ENCODE results near the gene COL15A1.
"Not testable (repeated sequence)": the region's sequence is repeated elsewhere in the genome, so short reads cannot be mapped to it uniquely, and the experiment has no call there.

Gene COL15A1

DNA sequence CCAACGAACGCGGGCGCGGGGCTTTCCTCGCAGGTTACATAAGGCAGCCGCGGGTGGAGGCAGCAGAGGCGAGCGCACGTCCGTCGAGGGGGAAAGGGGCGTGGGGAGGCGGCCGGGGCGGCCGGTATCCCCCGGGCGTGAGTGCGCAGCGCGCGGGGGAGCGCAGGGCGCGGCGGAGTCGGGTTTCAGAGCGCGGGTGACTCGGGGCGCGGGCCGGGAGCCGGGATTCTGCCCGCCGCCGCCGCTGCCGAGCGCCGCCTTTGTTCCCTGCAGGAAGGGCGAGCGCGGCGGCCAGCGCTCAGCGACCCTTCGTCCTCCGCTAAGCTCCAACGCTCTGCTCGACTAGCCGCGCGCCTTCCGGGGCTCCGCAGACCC lies at the start of gene COL15A1:
TSS of gene COL15A1 (plus strand) at position 226 of the 375 bp plus-strand sequence. CDS start 155 bp downstream, outside the sequence.
- DNase-seq (ENCODE audit: low read depth in 3 of 3): no peak

DNA sequence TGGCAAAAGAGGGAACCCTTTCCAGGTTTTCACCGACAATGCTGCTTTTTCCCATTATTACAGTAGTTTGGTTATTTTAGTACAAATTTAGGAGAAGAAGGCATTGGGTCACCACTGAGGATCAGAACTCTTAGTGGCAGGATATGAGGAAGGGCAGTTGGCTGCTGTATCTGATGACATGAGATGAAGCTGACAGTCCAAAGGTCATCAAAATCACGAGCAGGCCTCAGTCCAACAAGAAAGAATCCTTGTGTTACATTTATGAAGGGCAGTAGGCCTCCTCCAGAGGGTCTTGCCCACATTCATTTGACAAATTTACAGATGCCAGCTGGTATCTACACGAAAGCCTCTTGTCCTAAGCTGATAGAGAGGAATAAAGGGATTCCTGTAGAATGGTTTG lies 49.5 kb upstream of the COL15A1 start:
- DNase-seq (ENCODE audit: low read depth in 3 of 3): no peak

GRCh38 chr9:98894761-98895160 lies 48.9 kb upstream of the COL15A1 start:
- DNase-seq (ENCODE audit: low read depth in 3 of 3): no peak

GRCh38 chr9:98896632-98897031 lies 47.1 kb upstream of the COL15A1 start:
- DNase-seq (ENCODE audit: low read depth in 3 of 3): no peak

DNA sequence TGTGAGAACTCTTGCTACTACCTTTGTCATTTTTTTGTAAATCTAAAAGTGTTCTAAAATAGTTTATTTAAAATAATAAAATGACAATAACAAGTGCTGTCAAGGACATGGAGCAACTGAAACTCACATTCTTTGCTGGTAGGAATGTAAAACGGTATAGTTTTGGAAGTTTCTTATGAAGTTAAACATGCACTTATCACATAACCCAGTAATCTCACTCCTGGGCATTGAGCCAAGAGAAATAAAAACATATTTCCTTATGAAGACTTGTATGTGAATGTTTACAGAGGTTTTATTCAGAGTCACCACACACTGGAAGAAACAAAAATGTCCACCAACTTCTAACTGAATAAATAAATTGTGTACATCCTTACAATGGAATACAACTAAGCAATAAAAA lies 46.0 kb upstream of the COL15A1 start:
- DNase-seq (ENCODE audit: low read depth in 3 of 3): no peak

GRCh38 chr9:98899408-98900056 lies 44.2 kb upstream of the COL15A1 start:
- no peak for DNase-seq (ENCODE audit: low read depth in 3 of 3)

DNA sequence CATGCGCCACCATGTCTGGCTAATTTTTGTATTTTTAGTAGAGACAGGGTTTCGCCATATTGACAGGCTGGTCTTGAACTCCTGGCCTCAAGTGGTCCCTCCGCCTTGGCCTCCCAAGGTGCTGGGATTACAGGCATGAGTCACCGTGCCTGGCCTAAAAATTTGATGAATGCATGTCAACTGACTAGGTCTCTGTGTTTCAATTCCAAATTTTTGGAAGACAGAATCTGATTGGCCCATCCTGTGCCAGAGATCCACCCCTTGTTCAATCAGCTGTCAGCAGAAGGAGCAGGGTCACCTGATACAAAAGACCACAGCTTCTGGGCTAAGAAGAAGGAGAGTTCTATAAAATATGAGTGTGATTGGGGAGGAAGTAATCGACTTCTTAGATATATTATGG lies 43.5 kb upstream of the COL15A1 start:
- DNase-seq (ENCODE audit: low read depth in 3 of 3): no peak

DNA sequence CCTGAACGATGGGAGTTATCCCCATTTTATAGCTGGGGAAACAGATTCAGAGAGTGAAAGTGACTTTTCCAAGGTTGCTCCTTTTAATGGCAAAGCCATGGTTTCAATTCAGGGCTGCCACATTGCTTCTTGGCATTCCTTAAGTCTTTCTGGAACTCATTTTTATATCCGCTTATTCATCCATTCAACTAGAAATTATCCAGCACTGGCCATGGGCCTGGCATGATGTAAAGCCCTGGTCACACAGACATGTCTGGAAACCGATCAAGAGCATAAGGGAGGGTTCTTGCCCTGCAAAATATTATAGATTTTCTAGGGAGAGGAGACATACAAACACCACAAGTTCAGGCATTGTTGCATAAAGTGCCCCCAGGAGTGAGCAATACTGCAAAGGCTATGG lies 43.0 kb upstream of the COL15A1 start:
- no peak for DNase-seq (ENCODE audit: low read depth in 3 of 3)

DNA sequence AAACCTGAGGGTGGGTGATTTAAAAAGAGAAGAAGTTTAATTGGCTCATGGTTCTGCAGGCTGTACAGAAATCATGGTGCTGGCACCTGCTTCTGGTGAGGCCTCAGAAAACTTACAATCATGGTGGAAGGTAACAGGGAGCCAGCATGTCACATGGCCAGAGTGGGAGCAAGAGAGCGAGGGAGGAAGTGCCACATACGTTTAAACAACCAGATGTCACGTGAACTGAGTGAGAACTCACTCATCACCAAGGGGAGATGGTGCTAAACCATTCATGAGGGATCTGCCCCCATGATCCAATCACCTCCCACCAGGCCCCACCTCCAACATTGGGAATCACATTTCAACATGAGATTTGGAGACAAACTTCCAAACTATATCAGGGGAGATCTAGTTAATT lies 41.9 kb upstream of the COL15A1 start:
- DNase-seq (ENCODE audit: low read depth in 3 of 3): not testable (repeated sequence)

GRCh38 chr9:98902516-98902915 lies 41.2 kb upstream of the COL15A1 start:
- no peak for DNase-seq (ENCODE audit: low read depth in 3 of 3)

GRCh38 chr9:98902925-98903324 lies 40.8 kb upstream of the COL15A1 start:
- no peak for DNase-seq (ENCODE audit: low read depth in 3 of 3)

- no peak for DNase-seq (ENCODE audit: low read depth in 3 of 3)
These were observed 39.7 kb upstream of the COL15A1 start for GRCh38 chr9:98903961-98904411.

DNA sequence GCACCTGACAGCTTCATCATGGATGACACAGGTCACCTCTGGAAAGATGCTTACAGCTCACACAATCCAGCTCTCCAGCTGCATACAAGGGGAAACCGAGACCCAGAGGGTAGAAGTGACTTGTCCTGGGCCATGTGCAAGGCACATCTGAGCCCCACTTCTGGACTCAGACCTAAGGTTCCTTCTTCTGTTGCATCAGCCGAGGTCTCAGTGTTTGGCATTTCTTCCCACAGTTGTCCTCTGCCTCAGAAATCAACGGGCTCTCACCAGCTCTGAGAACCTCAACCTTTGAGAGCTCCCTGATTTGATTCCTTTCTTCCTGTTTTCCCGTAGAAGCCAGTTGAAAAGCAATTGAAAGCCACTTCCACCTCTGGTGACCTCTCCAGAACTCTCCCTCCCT lies 38.7 kb upstream of the COL15A1 start:
- no peak for DNase-seq (ENCODE audit: low read depth in 3 of 3)

DNA sequence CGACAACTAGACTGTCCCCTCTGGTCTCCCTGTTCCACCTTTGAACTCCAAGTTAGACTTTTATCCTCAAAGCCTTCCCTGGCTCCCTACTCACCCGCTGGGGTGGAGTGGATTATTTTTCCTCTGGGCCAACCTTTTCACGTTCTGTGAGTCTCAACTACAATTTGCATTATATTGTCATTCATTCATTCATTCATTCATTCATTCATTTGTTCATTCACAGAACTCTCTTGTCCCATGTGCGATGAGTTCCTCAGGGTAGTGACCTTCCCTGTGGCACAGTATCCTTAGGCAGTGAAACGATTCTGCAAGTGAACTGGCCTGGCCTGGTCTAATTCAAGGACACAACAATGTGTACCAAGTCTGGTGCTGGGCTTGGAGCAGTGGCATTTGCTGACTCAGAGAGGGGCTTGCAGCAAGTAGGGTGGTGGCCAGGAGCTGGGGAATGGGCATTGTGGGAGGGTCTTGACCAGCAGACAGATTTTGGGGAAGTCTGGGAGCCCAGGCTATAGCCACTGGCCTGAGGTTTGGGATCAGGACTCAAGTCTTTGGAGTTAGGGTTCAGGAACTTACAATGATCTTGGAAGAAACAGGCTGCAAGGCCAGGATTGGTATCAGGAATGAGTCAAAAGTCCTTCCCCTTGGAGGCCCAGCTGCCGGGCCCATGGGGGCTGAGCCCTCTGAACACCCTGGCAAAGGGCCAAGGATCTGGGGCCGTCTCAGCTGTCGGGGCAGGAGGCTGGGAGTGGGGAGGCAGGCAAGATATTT lies 37.2 kb upstream of the COL15A1 start:
- no peak for DNase-seq (ENCODE audit: low read depth in 3 of 3)

DNA sequence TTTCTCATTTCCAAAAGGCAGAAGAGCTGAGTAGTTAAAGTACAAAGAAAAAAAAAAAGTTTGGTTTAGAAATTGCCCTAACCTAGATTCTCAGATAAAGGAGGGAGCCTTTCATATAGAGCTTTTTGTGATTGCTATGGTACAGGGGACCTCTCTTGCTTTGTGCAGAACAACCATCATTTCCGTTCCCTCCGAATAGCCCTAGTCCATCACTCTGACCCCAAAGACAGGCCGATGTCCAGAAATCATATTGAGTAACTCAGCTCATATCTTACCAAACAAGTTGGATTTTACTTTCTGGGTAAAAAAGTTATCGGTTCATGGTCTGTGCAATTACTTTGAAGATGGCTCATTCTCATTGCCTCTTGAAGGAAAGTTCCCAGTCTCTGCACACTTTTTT lies 36.7 kb upstream of the COL15A1 start:
- no peak for DNase-seq (ENCODE audit: low read depth in 3 of 3)

- DNase-seq (ENCODE audit: low read depth in 3 of 3): no peak
These were observed 34.6 kb upstream of the COL15A1 start for GRCh38 chr9:98908897-98909634.

- no peak for DNase-seq (ENCODE audit: low read depth in 3 of 3)
These were observed 33.8 kb upstream of the COL15A1 start for GRCh38 chr9:98909935-98910334.

DNA sequence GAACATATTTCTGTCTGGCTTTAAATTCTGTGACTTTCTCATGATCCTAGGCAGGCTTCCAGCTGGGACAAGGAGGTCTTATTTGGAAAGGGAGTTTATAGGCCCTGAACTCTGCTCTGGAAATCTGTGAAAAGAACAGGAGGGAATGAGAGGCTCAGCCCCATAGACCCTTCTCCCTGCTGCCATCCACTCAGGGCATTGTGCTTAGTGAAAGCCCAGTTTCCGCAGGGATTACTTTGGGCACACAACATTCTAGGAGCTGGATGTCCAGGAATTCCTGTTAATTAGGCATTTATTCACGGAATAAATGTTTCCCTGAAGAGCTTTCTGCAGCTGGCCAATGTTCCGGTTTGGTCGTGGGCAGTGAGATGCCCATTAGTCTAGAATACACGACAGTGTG lies 32.7 kb upstream of the COL15A1 start:
- no peak for DNase-seq (ENCODE audit: low read depth in 3 of 3)

GRCh38 chr9:98911738-98912137 lies 32.0 kb upstream of the COL15A1 start:
- not testable (repeated sequence) for DNase-seq (ENCODE audit: low read depth in 3 of 3)

- no peak for DNase-seq (ENCODE audit: low read depth in 3 of 3)
These were observed 31.3 kb upstream of the COL15A1 start for GRCh38 chr9:98912450-98912849.

DNA sequence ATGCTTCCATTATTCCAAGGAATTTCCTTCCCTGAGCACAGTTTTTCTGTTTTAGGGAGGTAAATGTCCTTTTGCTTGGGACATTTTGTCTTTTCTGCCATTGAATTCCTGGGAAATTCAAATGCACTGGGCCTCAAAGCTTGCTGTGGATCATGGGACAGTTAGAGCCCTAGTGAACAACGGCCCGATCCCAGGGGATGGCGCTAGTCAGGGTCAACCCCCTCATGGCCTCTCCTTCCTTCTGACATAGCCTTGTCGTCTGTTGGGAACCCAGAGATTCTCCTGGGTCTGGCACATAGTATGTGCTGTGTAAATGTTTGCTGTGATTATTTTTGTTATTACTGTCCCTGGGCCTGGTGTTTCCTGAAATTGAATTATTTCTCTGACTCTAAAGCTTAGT lies 30.7 kb upstream of the COL15A1 start:
- no peak for DNase-seq (ENCODE audit: low read depth in 3 of 3)

GRCh38 chr9:98913705-98914104 lies 30.0 kb upstream of the COL15A1 start:
- no peak for DNase-seq (ENCODE audit: low read depth in 3 of 3)

DNA sequence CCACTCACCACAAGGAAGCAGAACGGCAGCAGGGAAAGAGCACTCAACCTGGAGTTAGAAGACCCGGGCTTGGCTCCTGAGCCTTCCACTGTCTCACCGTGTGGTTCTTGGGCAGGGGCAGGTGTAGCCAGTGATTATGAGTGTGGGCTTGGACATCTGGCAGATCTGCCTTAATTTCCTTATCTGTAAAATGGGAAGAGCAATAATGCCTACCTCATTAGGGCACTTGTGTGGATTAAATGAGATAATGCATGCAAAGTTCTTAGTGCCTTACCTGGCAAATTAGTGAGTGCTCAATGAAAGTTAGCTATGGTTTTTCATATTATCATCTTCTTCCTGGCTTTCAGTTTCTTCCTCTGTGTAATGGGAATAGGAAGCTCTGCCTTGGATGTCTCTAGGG lies 28.1 kb upstream of the COL15A1 start:
- DNase-seq (ENCODE audit: low read depth in 3 of 3): no peak

Measured in stimulated activated CD4-positive, alpha-beta T cell treated with anti-CD3 and anti-CD28 coated beads, TNF-alpha, amount 100 ng/mL, for 4 hours (primary cell).